Astrocyte (in vitro differentiated cells and primary cell): ENCODE results near the gene ABCC4. TPM values are rescaled to one million over a fixed set of nuclear protein-coding genes. Genes with fewer than 3 reads are reported as not detected.

Experiments
- DNase-seq: peaks from one replicate; pipeline ENCODE4 v3.0.0-alpha.2; 2010; ENCODE audit warnings: low read depth
- FAIRE-seq: peaks from 2 replicates; lab custom pipeline; 2011; peaks lifted over from hg19 to GRCh38; lab: Jason Lieb, UNC
- H2AFZ ChIP-seq: 2 replicates; pipeline ENCODE4 v1.6.0; 2012; ENCODE audit warnings: low read depth, low read length, inconsistent platforms
- H3K27ac ChIP-seq: 2 replicates; pipeline ENCODE4 v1.5.1; 2011; ENCODE audit warnings: low read depth, low read length, inconsistent platforms
- H3K27me3 ChIP-seq: 2 replicates; pipeline ENCODE4 v1.6.0; 2011; ENCODE audit warnings: low read length, inconsistent platforms; ENCODE audit not compliant: insufficient read depth
- H3K36me3 ChIP-seq: 2 replicates; pipeline ENCODE4 v1.5.1; 2011; ENCODE audit warnings: low read length, inconsistent platforms; ENCODE audit not compliant: insufficient read depth
- H3K4me1 ChIP-seq: 2 replicates; pipeline ENCODE4 v1.5.1; 2011; ENCODE audit warnings: low read length, inconsistent platforms; ENCODE audit not compliant: insufficient read depth
- H3K4me2 ChIP-seq: 2 replicates; pipeline ENCODE4 v1.6.0; 2012; ENCODE audit warnings: low read length, inconsistent platforms
- H3K4me3 ChIP-seq: 2 replicates; pipeline ENCODE4 v1.5.1; 2011; ENCODE audit warnings: low read depth, mild to moderate bottlenecking, low read length, inconsistent platforms; ENCODE audit not compliant: insufficient read depth
- H3K79me2 ChIP-seq: 2 replicates; pipeline ENCODE4 v1.6.0; 2012; ENCODE audit warnings: mild to moderate bottlenecking, low read length, inconsistent platforms; ENCODE audit not compliant: insufficient read depth
- H3K9ac ChIP-seq: 2 replicates; pipeline ENCODE4 v1.6.0; 2012; ENCODE audit warnings: mild to moderate bottlenecking, low read length, inconsistent platforms
- H3K9me3 ChIP-seq: 2 replicates; pipeline ENCODE4 v1.5.1; 2012; ENCODE audit warnings: low read depth, mild to moderate bottlenecking, low read length, inconsistent platforms; ENCODE audit not compliant: insufficient read depth
- H4K20me1 ChIP-seq: 2 replicates; pipeline ENCODE4 v1.6.0; 2012; ENCODE audit warnings: low read length, inconsistent platforms; ENCODE audit not compliant: insufficient read depth
- H3K27ac Mint-ChIP-seq: one replicate; pipeline ENCODE4 v1.8.0; 2021; ENCODE audit warnings: mild to moderate bottlenecking, mixed read lengths; ENCODE audit not compliant: unreplicated experiment
- H3K27me3 Mint-ChIP-seq: one replicate; pipeline ENCODE4 v1.8.0; 2021; ENCODE audit warnings: low read depth, mixed read lengths; ENCODE audit not compliant: unreplicated experiment
- H3K36me3 Mint-ChIP-seq: one replicate; pipeline ENCODE4 v1.8.0; 2021; ENCODE audit warnings: low read depth, mixed read lengths; ENCODE audit not compliant: unreplicated experiment
- H3K4me1 Mint-ChIP-seq: one replicate; pipeline ENCODE4 v1.8.0; 2021; ENCODE audit warnings: low read depth, mixed read lengths; ENCODE audit not compliant: unreplicated experiment
- H3K4me3 Mint-ChIP-seq: one replicate; pipeline ENCODE4 v1.8.0; 2021; ENCODE audit warnings: mild to moderate bottlenecking, moderate library complexity, mixed read lengths; ENCODE audit not compliant: unreplicated experiment
- H3K9me3 Mint-ChIP-seq: one replicate; pipeline ENCODE4 v1.8.0; 2021; ENCODE audit warnings: mild to moderate bottlenecking, mixed read lengths; ENCODE audit not compliant: unreplicated experiment
- CTCF ChIP-seq: IDR thresholded peaks from 2 replicates; pipeline ENCODE4 v1.5.1; 2011; ENCODE audit warnings: low read depth, mild to moderate bottlenecking, inconsistent platforms, low read length, moderate library complexity; ENCODE audit not compliant: insufficient read depth
- EZH2 ChIP-seq: IDR thresholded peaks from 2 replicates; pipeline ENCODE4 v1.6.1; 2012; ENCODE audit warnings: mild to moderate bottlenecking, low read length, inconsistent platforms; ENCODE audit not compliant: insufficient read depth
- total RNA-seq: library from RNA; stranded (reverse); gene quantifications from 2 replicates; pipeline ENCODE4 v1.2.1, GENCODE V29; 2021

Gene ABCC4
- total RNA-seq, 1 donor from 2014 or later: 15.6 TPM

DNA sequence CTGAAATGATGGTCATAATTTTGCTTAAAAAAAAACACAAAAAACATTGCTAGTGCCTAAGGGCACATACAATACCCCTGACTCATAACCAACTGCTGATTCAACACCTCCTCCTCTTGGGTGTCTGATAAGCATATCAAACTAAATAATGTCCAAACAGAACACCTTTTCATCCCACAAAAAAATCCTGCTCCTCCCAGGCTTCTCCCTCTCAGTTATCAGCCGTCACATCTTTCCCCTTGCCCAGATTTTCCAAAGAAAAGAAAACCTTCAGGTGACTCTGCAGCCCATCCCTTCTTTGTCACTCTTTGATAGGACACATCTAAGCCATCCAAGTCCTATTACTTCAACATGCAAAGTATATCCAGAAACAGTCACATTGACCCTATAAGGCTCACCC is 46.9 kb downstream of the ABCC4 start:
- Histone ChIP-seq H3K9ac (no peak overlapping the region), H3K4me3 (no peak overlapping the region), H3K36me3 (no peaks in the 10 kb centered on the region), H3K4me2 (peak overlapping the region; percentile 31), H3K4me1 (peaks cover 23% of the 10 kb centered on the region), H3K79me2 (no peaks in the 10 kb centered on the region), H4K20me1 (peaks cover 10% of the 10 kb centered on the region), H3K9me3 (no peaks in the 10 kb centered on the region), H2AFZ (no peak overlapping the region), H3K27ac (no peak overlapping the region), H3K27me3 (no peaks in the 10 kb centered on the region)
- Mint-ChIP-seq H3K27me3 (no peaks in the 10 kb centered on the region), H3K36me3 (peaks cover 4% of the 10 kb centered on the region), H3K27ac (peak overlapping the region; percentile 27), H3K9me3 (peaks cover 2% of the 10 kb centered on the region), H3K4me1 (peaks cover 39% of the 10 kb centered on the region), H3K4me3 (no peak overlapping the region)
- DNase-seq: peak; percentile 57
- no peak for TF ChIP-seq CTCF
- TF ChIP-seq EZH2: no peak
- no peak for FAIRE-seq

GRCh38 chr13:95253033-95253432 is 48.2 kb downstream of the ABCC4 start:
- Mint-ChIP-seq H3K27me3 (no peaks in the 10 kb centered on the region), H3K27ac (no peak overlapping the region), H3K36me3 (no peaks in the 10 kb centered on the region), H3K4me3 (no peak overlapping the region), H3K4me1 (peaks cover 33% of the 10 kb centered on the region), H3K9me3 (no peaks in the 10 kb centered on the region)
- no peak overlapping the region for H3K9ac ChIP-seq
- no peaks in the 10 kb centered on the region for H3K36me3 ChIP-seq
- DNase-seq: no peak
- no peak overlapping the region for H3K27ac ChIP-seq
- H3K4me2 ChIP-seq: no peak overlapping the region
- no peak for FAIRE-seq
- H3K9me3 ChIP-seq: no peaks in the 10 kb centered on the region
- H3K27me3 ChIP-seq: no peaks in the 10 kb centered on the region
- no peak overlapping the region for H3K4me3 ChIP-seq
- TF ChIP-seq CTCF (no peak), EZH2 (no peak)
- peaks cover 23% of the 10 kb centered on the region for H3K4me1 ChIP-seq
- no peaks in the 10 kb centered on the region for H3K79me2 ChIP-seq
- peaks cover 10% of the 10 kb centered on the region for H4K20me1 ChIP-seq
- no peak overlapping the region for H2AFZ ChIP-seq

DNA sequence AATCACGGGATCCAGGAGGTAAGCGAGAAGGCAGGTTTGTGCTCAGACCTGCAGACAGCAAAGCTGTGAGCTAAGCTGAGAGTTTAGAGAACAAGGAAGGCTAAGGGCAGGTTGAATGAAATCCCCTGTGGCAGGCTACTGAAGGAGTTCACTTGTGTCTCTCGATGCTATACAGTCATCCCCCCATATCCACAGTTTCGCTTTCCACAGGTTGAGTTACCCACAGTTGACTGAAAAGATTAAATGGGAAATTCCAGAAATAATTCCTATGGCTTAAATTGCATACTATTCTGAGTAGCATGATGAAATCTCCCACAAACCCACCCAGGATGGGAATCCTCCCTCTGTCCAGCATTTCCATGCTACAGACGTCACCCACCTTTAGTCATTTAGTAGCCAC is 49.6 kb downstream of the ABCC4 start:
- Mint-ChIP-seq H3K4me3 (no peak overlapping the region), H3K27ac (peak overlapping the region; percentile 17), H3K27me3 (no peaks in the 10 kb centered on the region), H3K4me1 (peaks cover 31% of the 10 kb centered on the region), H3K36me3 (peaks cover 3% of the 10 kb centered on the region), H3K9me3 (no peaks in the 10 kb centered on the region)
- H3K27me3 ChIP-seq: no peaks in the 10 kb centered on the region
- H3K4me2 ChIP-seq: no peak overlapping the region
- peaks cover 10% of the 10 kb centered on the region for H4K20me1 ChIP-seq
- no peak overlapping the region for H3K4me3 ChIP-seq
- H3K36me3 ChIP-seq: no peaks in the 10 kb centered on the region
- DNase-seq (peak; percentile 16), FAIRE-seq (no peak)
- H3K27ac ChIP-seq: no peak overlapping the region
- H3K4me1 ChIP-seq: peaks cover 23% of the 10 kb centered on the region
- TF ChIP-seq EZH2 (no peak), CTCF (no peak)
- H2AFZ ChIP-seq: no peak overlapping the region
- H3K9me3 ChIP-seq: no peaks in the 10 kb centered on the region
- no peak overlapping the region for H3K9ac ChIP-seq
- no peaks in the 10 kb centered on the region for H3K79me2 ChIP-seq
